GM18505 (cell line): ENCODE results near the gene FMN2.
"Not testable (repeated sequence)": the region's sequence is repeated elsewhere in the genome, so short reads cannot be mapped to it uniquely, and the experiment has no call there.

Experiments
- ATAC-seq: cut with Tn5 transposase; IDR thresholded peaks from one replicate; pipeline ENCODE4 v1.9.1; 2021; ENCODE audit not compliant: unreplicated experiment
- POLR2A ChIP-seq: IDR thresholded peaks from 4 replicates; pipeline ENCODE4 v1.6.1; 2011; ENCODE audit warnings: borderline replicate concordance; ENCODE audit not compliant: insufficient read depth, insufficient read length; ENCODE audit errors: extremely low read depth

Gene FMN2

GRCh38 chr1:240242601-240243144 is 151.0 kb downstream of the FMN2 start:
- no peak for TF ChIP-seq POLR2A
- ATAC-seq: no peak

- no peak for TF ChIP-seq POLR2A
- ATAC-seq: no peak
These were observed 153.4 kb downstream of the FMN2 start for GRCh38 chr1:240244968-240245628.

GRCh38 chr1:240245629-240246020 is 153.9 kb downstream of the FMN2 start:
- TF ChIP-seq POLR2A: no peak
- no peak for ATAC-seq

- no peak for TF ChIP-seq POLR2A
- no peak for ATAC-seq
These were observed 156.2 kb downstream of the FMN2 start for GRCh38 chr1:240247899-240248298.

GRCh38 chr1:240254006-240254405 is 162.3 kb downstream of the FMN2 start:
- TF ChIP-seq POLR2A: no peak
- no peak for ATAC-seq

GRCh38 chr1:240254778-240255291 is 163.2 kb downstream of the FMN2 start:
- no peak for ATAC-seq
- no peak for TF ChIP-seq POLR2A

- TF ChIP-seq POLR2A: no peak
- no peak for ATAC-seq
These were observed 164.2 kb downstream of the FMN2 start for GRCh38 chr1:240255922-240256321.

DNA sequence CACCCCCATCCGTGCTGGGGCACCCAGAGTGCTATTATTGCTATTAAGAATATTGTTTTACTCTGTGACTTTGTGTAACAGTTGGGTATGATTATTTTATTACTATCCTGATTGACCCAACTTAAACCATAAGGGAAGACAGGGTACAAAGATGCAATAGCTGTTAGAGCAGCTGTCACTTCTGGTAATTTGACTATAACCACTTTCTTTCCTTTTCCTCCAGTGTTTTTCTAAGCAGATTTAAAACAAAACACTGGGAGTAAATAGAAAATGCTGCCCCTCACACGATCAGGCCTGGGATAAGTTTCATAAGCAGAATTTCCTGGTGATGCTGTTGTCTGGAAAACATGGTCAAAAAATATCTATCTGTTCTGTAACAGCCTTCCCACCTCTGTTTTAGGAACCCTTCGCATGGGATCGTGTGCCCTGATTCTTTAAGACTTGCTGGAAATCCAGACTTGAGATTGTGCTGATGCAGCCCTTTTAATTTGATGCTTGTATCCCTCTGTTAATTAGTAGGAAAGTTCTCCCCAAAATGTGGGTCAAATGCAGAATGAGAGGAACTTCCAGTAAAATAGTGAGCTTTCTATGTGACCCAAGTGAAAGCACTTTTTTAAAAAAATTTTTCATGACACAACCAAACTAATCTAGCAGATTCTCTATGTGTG is 165.3 kb downstream of the FMN2 start:
- TF ChIP-seq POLR2A: no peak
- ATAC-seq: no peak

GRCh38 chr1:240258910-240259309 is 167.2 kb downstream of the FMN2 start:
- no peak for ATAC-seq
- TF ChIP-seq POLR2A: no peak

DNA sequence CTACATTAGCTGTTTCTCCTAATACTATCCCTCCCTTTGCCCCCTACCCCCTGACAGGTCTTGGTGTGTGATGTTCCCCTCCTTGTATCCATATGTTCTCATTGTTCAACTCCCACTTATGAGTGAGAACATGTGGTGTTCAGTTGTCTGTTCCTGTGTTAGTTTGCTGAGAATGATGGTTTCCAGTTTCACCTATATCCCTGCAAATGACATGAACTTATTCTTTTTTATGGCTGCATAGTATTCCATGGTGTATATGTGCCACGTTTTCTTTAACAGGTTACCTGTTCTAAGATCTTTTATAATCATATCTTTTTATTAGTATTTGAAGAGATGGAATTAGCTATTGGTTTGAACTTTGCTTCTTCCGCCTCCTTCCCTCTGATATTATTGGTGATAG is 172.8 kb downstream of the FMN2 start:
- ATAC-seq: not testable (repeated sequence)

DNA sequence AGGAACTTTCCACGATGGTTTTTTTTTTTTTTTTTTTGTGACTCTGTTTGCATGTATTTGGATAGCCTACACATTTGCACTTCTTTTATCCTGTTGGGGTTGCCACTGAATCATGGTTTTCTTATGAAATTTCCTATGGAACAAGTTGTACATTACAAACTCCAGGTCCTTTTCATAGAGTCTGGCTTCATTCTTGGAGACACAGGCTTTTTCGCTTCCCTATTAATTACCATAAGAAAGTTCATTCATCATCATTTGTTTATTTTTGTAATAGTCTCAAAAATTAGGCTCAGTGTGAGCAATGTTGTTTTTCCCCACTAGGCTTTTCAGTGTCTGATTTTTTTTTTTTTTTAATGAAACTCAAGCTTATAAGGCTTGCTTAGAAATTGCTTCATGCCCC is 179.4 kb downstream of the FMN2 start:
- TF ChIP-seq POLR2A: no peak

DNA sequence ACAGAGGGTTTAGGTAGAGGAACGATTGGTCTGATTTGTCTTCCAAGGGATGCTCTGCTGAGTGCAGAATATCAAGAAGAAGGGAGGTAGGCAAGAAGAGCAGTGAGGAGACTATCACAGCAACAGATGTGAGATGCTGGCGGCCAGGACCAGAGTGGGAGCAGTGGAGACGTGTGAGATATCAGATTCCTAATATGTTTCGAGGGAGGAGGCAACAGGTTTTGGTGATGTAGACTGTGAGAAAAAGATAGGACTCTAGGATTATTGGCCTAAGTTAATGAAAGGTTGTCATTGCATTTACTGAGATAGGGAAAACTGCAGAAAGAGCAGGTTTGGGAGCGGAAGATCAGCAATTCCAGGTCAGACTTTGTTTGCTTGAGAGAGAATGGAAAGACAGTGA is 182.9 kb downstream of the FMN2 start:
- TF ChIP-seq POLR2A: no peak
- ATAC-seq: no peak

More for the DNA sequence above, 179.4 kb downstream of the FMN2 start:
- no peak for ATAC-seq

DNA sequence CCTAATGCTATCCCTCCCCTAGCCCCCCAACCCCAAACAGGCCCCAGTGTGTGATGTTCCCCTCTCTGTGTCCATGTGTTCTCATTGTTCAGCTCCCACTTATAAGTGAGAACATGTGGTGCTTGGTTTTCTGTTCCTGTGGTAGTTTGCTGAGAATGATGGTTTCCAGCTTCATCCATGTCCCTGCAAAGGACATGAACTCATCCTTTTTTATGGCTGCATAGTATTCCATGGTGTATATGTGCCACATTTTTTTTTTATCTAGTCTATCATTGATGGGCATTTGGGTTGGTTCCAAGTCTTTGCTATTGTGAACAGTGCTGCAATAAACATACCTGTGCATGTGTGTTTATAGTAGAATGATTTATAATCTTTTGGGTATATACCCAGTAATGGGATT is 183.5 kb downstream of the FMN2 start:
- not testable (repeated sequence) for ATAC-seq

- TF ChIP-seq POLR2A: no peak
- ATAC-seq: no peak
These were observed 186.4 kb downstream of the FMN2 start for GRCh38 chr1:240278082-240278481.
